Neural progenitor cell (in vitro differentiated cells): ENCODE results near the gene ADCY7. TPM values are rescaled to one million over a fixed set of nuclear protein-coding genes. Genes with fewer than 3 reads are reported as not detected.

ENCODE experiments used
- DNase-seq: peaks from one replicate; pipeline ENCODE4 v3.0.0-alpha.2; 2016; ENCODE audit warnings: low spot score
- H2AFZ ChIP-seq: fragments of 200-600 bp; sonication (generic); replicated peaks from 2 replicates; pipeline ENCODE4 v1.6.1; 2016; ENCODE audit warnings: antibody characterized with exemption
- H3F3A ChIP-seq: fragments of 200-600 bp; sonication (generic); 2 replicates; pipeline ENCODE4 v1.6.1; 2016; ENCODE audit warnings: antibody characterized with exemption, low read depth
- H3K27ac ChIP-seq: fragments of 200-600 bp; sonication (generic); 2 replicates; pipeline ENCODE4 v1.5.1; 2016; ENCODE audit warnings: mild to moderate bottlenecking
- H3K27me3 ChIP-seq: fragments of 200-600 bp; sonication (generic); 2 replicates; pipeline ENCODE4 v1.6.1; 2016; ENCODE audit warnings: mild to moderate bottlenecking, moderate library complexity
- H3K36me3 ChIP-seq: fragments of 200-600 bp; sonication (generic); 2 replicates; pipeline ENCODE4 v1.5.1; 2016
- H3K4me1 ChIP-seq: fragments of 200-600 bp; sonication (generic); 2 replicates; pipeline ENCODE4 v1.6.1; 2016; ENCODE audit warnings: mixed run types
- H3K4me2 ChIP-seq: fragments of 200-600 bp; sonication (generic); 2 replicates; pipeline ENCODE4 v1.6.1; 2016
- H3K4me3 ChIP-seq: fragments of 200-600 bp; sonication (generic); 2 replicates; pipeline ENCODE4 v1.5.1; 2016
- H3K79me2 ChIP-seq: fragments of 200-600 bp; sonication (generic); 2 replicates; pipeline ENCODE4 v1.6.1; 2016; ENCODE audit warnings: low read depth
- H3K9ac ChIP-seq: fragments of 200-600 bp; sonication (generic); 2 replicates; pipeline ENCODE4 v1.6.1; 2016
- H3K9me3 ChIP-seq: fragments of 200-600 bp; sonication (generic); 2 replicates; pipeline ENCODE4 v1.5.1; 2016; ENCODE audit warnings: low read depth
- H4K20me1 ChIP-seq: fragments of 200-600 bp; sonication (generic); 2 replicates; pipeline ENCODE4 v1.6.1; 2016; ENCODE audit warnings: low read depth
- H3K27ac Mint-ChIP-seq: 3 replicates; pipeline ENCODE4 v1.8.0; 2021; ENCODE audit warnings: mixed read lengths
- H3K27me3 Mint-ChIP-seq: 2 replicates; pipeline ENCODE4 v1.8.0; 2022; ENCODE audit warnings: low read depth, mild to moderate bottlenecking, inconsistent platforms, moderate library complexity, mixed read lengths; ENCODE audit not compliant: insufficient read depth
- H3K36me3 Mint-ChIP-seq: 3 replicates; pipeline ENCODE4 v1.8.0; 2021; ENCODE audit warnings: mixed read lengths
- H3K4me1 Mint-ChIP-seq: 3 replicates; pipeline ENCODE4 v1.8.0; 2021; ENCODE audit warnings: mixed read lengths
- H3K4me3 Mint-ChIP-seq: 3 replicates; pipeline ENCODE4 v1.8.0; 2021; ENCODE audit warnings: mild to moderate bottlenecking, moderate library complexity, mixed read lengths
- H3K9me3 Mint-ChIP-seq: 3 replicates; pipeline ENCODE4 v1.8.0; 2020; ENCODE audit warnings: mixed read lengths
- CTCF ChIP-seq: fragments of 200-600 bp; sonication (generic); IDR thresholded peaks from 2 replicates; pipeline ENCODE4 v1.5.1; 2017; ENCODE audit warnings: antibody characterized with exemption, mild to moderate bottlenecking
- EZH2 ChIP-seq: fragments of 200-600 bp; sonication (generic); IDR thresholded peaks from 2 replicates; pipeline ENCODE4 v1.6.1; 2017; ENCODE audit warnings: antibody characterized with exemption, mild to moderate bottlenecking, moderate library complexity
- EZH2phosphoT487 ChIP-seq: fragments of 200-600 bp; sonication (generic); IDR thresholded peaks from 2 replicates; pipeline ENCODE4 v1.6.1; 2017; ENCODE audit warnings: antibody characterized with exemption
- total RNA-seq: library from RNA; depleted of rRNA; stranded (reverse); fragments of >200 nt; gene quantifications from 2 replicates; pipeline ENCODE4 v1.2.3, GENCODE V29; 2015; ENCODE audit warnings: low replicate concordance

Gene ADCY7
- total RNA-seq, 1 donor from 2014 or later: 2.5 TPM

- Histone ChIP-seq H3K4me3 (no peak overlapping the region), H3K27me3 (no peaks in the 10 kb centered on the region), H4K20me1 (no peaks in the 10 kb centered on the region), H3K36me3 (no peaks in the 10 kb centered on the region), H3K4me2 (no peak overlapping the region), H2AFZ (no peak overlapping the region), H3K79me2 (no peaks in the 10 kb centered on the region), H3K9me3 (no peaks in the 10 kb centered on the region), H3F3A (no peaks in the 10 kb centered on the region), H3K27ac (no peak overlapping the region), H3K4me1 (no peaks in the 10 kb centered on the region), H3K9ac (no peak overlapping the region)
- Mint-ChIP-seq H3K27ac (no peak overlapping the region), H3K36me3 (no peaks in the 10 kb centered on the region), H3K4me1 (no peaks in the 10 kb centered on the region), H3K27me3 (no peaks in the 10 kb centered on the region), H3K9me3 (no peaks in the 10 kb centered on the region), H3K4me3 (no peak overlapping the region)
- DNase-seq: no peak
- TF ChIP-seq EZH2: no peak
- TF ChIP-seq EZH2phosphoT487: no peak
- TF ChIP-seq CTCF: no peak
Measured at GRCh38 chr16:50279504-50279865, 13.1 kb downstream of the ADCY7 start.

GRCh38 chr16:50280932-50281331 lies 14.6 kb downstream of the ADCY7 start:
- H3K9me3 Mint-ChIP-seq: peaks cover 3% of the 10 kb centered on the region
- Histone ChIP-seq H3K36me3 (no peaks in the 10 kb centered on the region), H3K4me2 (no peak overlapping the region), H3K4me3 (no peak overlapping the region), H3K27me3 (no peaks in the 10 kb centered on the region), H2AFZ (no peak overlapping the region), H4K20me1 (no peaks in the 10 kb centered on the region), H3K27ac (no peak overlapping the region), H3K4me1 (no peaks in the 10 kb centered on the region), H3K79me2 (no peaks in the 10 kb centered on the region), H3K9ac (no peak overlapping the region), H3K9me3 (no peaks in the 10 kb centered on the region), H3F3A (no peaks in the 10 kb centered on the region)
- TF ChIP-seq EZH2: no peak
- TF ChIP-seq CTCF: no peak
- TF ChIP-seq EZH2phosphoT487: no peak
- no peaks in the 10 kb centered on the region for H3K36me3 Mint-ChIP-seq
- no peak overlapping the region for H3K4me3 Mint-ChIP-seq
- peaks cover 2% of the 10 kb centered on the region for H3K27me3 Mint-ChIP-seq
- no peaks in the 10 kb centered on the region for H3K4me1 Mint-ChIP-seq
- no peak overlapping the region for H3K27ac Mint-ChIP-seq
- no peak for DNase-seq

- H3K9me3 ChIP-seq: no peaks in the 10 kb centered on the region
- H3K9me3 Mint-ChIP-seq: peaks cover 5% of the 10 kb centered on the region
- no peak overlapping the region for H2AFZ ChIP-seq
- no peak for DNase-seq
- no peaks in the 10 kb centered on the region for H4K20me1 ChIP-seq
- H3K4me3 Mint-ChIP-seq: no peak overlapping the region
- H3K9ac ChIP-seq: no peak overlapping the region
- no peaks in the 10 kb centered on the region for H3K4me1 ChIP-seq
- H3K4me1 Mint-ChIP-seq: no peaks in the 10 kb centered on the region
- H3K27me3 Mint-ChIP-seq: peaks cover 2% of the 10 kb centered on the region
- H3K4me2 ChIP-seq: no peak overlapping the region
- no peaks in the 10 kb centered on the region for H3K36me3 Mint-ChIP-seq
- H3K4me3 ChIP-seq: no peak overlapping the region
- no peaks in the 10 kb centered on the region for H3K27me3 ChIP-seq
- no peaks in the 10 kb centered on the region for H3F3A ChIP-seq
- no peak for TF ChIP-seq EZH2
- TF ChIP-seq EZH2phosphoT487: no peak
- no peak for TF ChIP-seq CTCF
- H3K79me2 ChIP-seq: no peaks in the 10 kb centered on the region
- H3K36me3 ChIP-seq: no peaks in the 10 kb centered on the region
- no peak overlapping the region for H3K27ac Mint-ChIP-seq
- no peak overlapping the region for H3K27ac ChIP-seq
Measured at GRCh38 chr16:50281391-50282009, 15.1 kb downstream of the ADCY7 start.
